ENCODE results near the gene MRTFA. TPM values are rescaled to one million over a fixed set of nuclear protein-coding genes. Genes with fewer than 3 reads are reported as not detected.

Gene MRTFA
- polyA plus RNA-seq, 1 of the 3 experiments (the other 2 are of a cell fraction), result 5.8 TPM

- Histone ChIP-seq H3F3A (replicated peaks; ENCODE audit: insufficient read depth) (no peaks in the 10 kb centered on the region), H3K4me2 (no peak overlapping the region), H3K27ac (ENCODE audit: low read depth in 2 of 2, low read length in 1 of 2) (peak overlapping the region in 1 of 2 experiments; percentile 50; a peak in 3 of 4 replicates), H3K79me2 (ENCODE audit: insufficient read depth) (peaks cover 66% of the 10 kb centered on the region), H4K20me1 (ENCODE audit: insufficient read depth) (0 out of 2 replicates have a peak, but pooled peaks cover 5% of the 10 kb centered on the region), H3K9me2 (no peaks in the 10 kb centered on the region), H3K27me3 (ENCODE audit: insufficient read depth) (no peaks in the 10 kb centered on the region), H3K9me3 (no peaks in the 10 kb centered on the region), H3K36me3 (replicated peaks in 1 of 2; ENCODE audit: control insufficient read depth in 1 of 2, insufficient read depth in 2 of 2, low read length in 1 of 2) (no peaks in the 10 kb centered on the region), H3K9ac (no peak overlapping the region), H2AFZ (ENCODE audit: low read depth) (no peak overlapping the region), H3K4me1 (ENCODE audit: control insufficient read depth in 1 of 2, insufficient read depth in 2 of 2, low read depth in 1 of 2, low read length in 1 of 2) (no peaks in the 10 kb centered on the region; a peak in 2 of 4 replicates), H3K4me3 (ENCODE audit: low read depth in 2 of 2, low read length in 1 of 2) (no peak overlapping the region)
- TF ChIP-seq SMC3 (IDR thresholded peaks at IDR 0.05; ENCODE audit: low read depth, low read length) (no peak), EZH2phosphoT487 (IDR thresholded peaks at IDR 0.05; ENCODE audit: borderline replicate concordance, low read depth) (no peak), USF1 (IDR thresholded peaks at IDR 0.05; ENCODE audit: borderline replicate concordance, low read depth) (no peak), GABPA (IDR thresholded peaks at IDR 0.05; ENCODE audit: low read depth) (no peak), FOSL2 (IDR thresholded peaks at IDR 0.05; ENCODE audit: borderline replicate concordance, low read depth) (no peak), NFIC (IDR thresholded peaks at IDR 0.05; ENCODE audit: borderline replicate concordance) (no peak)
- ChIA-PET CTCF (interaction anchor here (1.7 kb wide), 1 partner anchor 16 kb away, joined by 4 read pairs; no protein-coding TSS in a partner anchor), POLR2A (no interaction called here)
- 94% methylated on average over 1 of the region's 1 CpG for WGBS (ENCODE audit: low lambda C conversion rate)
- no peak for DNase-seq
Measured at GRCh38 chr22:40567626-40568328, 68.7 kb downstream of the MRTFA start.

GRCh38 chr22:40567106-40567505 lies 69.4 kb downstream of the MRTFA start:
- CTCF ChIA-PET, result no interaction called here
- H3K4me1 ChIP-seq (ENCODE audit: control insufficient read depth in 1 of 2, insufficient read depth in 2 of 2, low read depth in 1 of 2, low read length in 1 of 2), result no peaks in the 10 kb centered on the region; a peak in 2 of 4 replicates
- H2AFZ ChIP-seq (ENCODE audit: low read depth), result no peak overlapping the region
- H3K9me2 ChIP-seq, result no peaks in the 10 kb centered on the region
- H4K20me1 ChIP-seq (ENCODE audit: insufficient read depth), result 0 out of 2 replicates have a peak, but pooled peaks cover 5% of the 10 kb centered on the region
- H3K79me2 ChIP-seq (ENCODE audit: insufficient read depth), result peaks cover 61% of the 10 kb centered on the region
- 92% methylated on average over 3 of the region's 3 CpGs for WGBS (ENCODE audit: low lambda C conversion rate)
- H3K27ac ChIP-seq (ENCODE audit: low read depth in 2 of 2, low read length in 1 of 2), result peak overlapping the region in 1 of 2 experiments; percentile 50; a peak in 2 of 4 replicates
- H3F3A ChIP-seq (replicated peaks; ENCODE audit: insufficient read depth), result no peaks in the 10 kb centered on the region
- no peak overlapping the region for H3K4me3 ChIP-seq (ENCODE audit: low read depth in 2 of 2, low read length in 1 of 2)
- H3K9me3 ChIP-seq, result no peaks in the 10 kb centered on the region
- H3K27me3 ChIP-seq (ENCODE audit: insufficient read depth), result no peaks in the 10 kb centered on the region
- H3K36me3 ChIP-seq (replicated peaks in 1 of 2; ENCODE audit: control insufficient read depth in 1 of 2, insufficient read depth in 2 of 2, low read length in 1 of 2), result no peaks in the 10 kb centered on the region
- H3K9ac ChIP-seq, result no peak overlapping the region
- no peak for TF ChIP-seq ZBTB33 (IDR thresholded peaks at IDR 0.05; ENCODE audit: borderline replicate concordance, low read depth)
- TF ChIP-seq FOSL2 (IDR thresholded peaks at IDR 0.05; ENCODE audit: borderline replicate concordance, low read depth), result peak; percentile 21; the same call in 1 of the 2 replicates
- TF ChIP-seq TAF1 (IDR thresholded peaks at IDR 0.05; ENCODE audit: borderline replicate concordance, low read depth, low read length), result no peak
- TF ChIP-seq MEF2A (IDR thresholded peaks at IDR 0.05; ENCODE audit: borderline replicate concordance, low read depth), result peak; percentile 56; the same call in 1 of the 2 replicates
- no peak for TF ChIP-seq MXI1 (IDR thresholded peaks at IDR 0.05; ENCODE audit: low read depth, low read length)
- no peak for TF ChIP-seq IRF3 (IDR thresholded peaks at IDR 0.05; ENCODE audit: low read depth, low read length)
- no peak for DNase-seq
- POLR2A ChIA-PET, result no interaction called here
- H3K4me2 ChIP-seq, result 0 out of 2 replicates have a peak overlapping the region, but pooled peaks have one; percentile 8

Data from SK-N-SH (cell line).